ENCODE results near the gene CAMK1D.

CAMK1D gene

DNA sequence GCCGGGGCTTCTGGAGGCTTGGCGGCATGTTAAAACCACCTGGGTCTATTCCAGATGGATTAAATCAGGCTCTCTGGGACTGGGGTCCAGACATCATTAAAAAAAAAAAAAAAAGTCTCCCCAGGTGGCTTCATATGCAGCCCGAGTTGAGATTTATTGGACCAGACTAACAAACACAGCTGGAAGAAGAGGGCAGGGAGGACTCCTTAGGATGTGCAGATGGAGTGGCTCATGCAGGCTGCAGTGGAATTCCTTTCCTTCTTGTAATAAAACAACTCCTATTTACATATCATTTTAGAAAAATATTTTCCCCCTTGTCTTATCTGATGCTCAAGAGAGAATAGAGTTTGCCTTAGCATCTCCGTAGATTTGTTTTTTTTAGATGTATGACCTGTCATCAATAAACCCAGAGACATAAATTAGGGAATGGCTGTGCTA, 238.1 kb downstream of the CAMK1D start:
- Histone ChIP-seq H3K9me3 (ENCODE audit: insufficient read depth, low read length, severe bottlenecking) (peaks cover 6% of the 10 kb centered on the region), H3K4me1 (ENCODE audit: insufficient read depth, low read length) (peaks cover 84% of the 10 kb centered on the region), H3K79me2 (ENCODE audit: insufficient read depth, low read length) (peaks cover 3% of the 10 kb centered on the region), H3K4me2 (ENCODE audit: insufficient read depth, low read length) (peak overlapping the region; percentile 66), H2AFZ (ENCODE audit: low read depth, low read length) (peak overlapping the region; percentile 31; the same call in 1 of the 2 replicates), H3K27me3 (ENCODE audit: insufficient read depth, low read length, poor library complexity) (no peaks in the 10 kb centered on the region), H3K36me3 (ENCODE audit: insufficient read depth, low read length) (peaks cover 4% of the 10 kb centered on the region; the same call in 1 of the 2 replicates), H4K20me1 (ENCODE audit: insufficient read depth, low read length) (no peaks in the 10 kb centered on the region), H3K4me3 (ENCODE audit: low read depth in 1 of 2, low read length in 2 of 2) (peak overlapping the region; percentile 10 to 51; a peak in 3 of 4 replicates), H3K9ac (ENCODE audit: low read depth, low read length) (peak overlapping the region; percentile 64), H3K27ac (ENCODE audit: low read length) (peak overlapping the region; percentile 98)
- no peak for ATAC-seq (ENCODE audit: insufficient read depth, low read depth)
- TF ChIP-seq, protein P1, sequence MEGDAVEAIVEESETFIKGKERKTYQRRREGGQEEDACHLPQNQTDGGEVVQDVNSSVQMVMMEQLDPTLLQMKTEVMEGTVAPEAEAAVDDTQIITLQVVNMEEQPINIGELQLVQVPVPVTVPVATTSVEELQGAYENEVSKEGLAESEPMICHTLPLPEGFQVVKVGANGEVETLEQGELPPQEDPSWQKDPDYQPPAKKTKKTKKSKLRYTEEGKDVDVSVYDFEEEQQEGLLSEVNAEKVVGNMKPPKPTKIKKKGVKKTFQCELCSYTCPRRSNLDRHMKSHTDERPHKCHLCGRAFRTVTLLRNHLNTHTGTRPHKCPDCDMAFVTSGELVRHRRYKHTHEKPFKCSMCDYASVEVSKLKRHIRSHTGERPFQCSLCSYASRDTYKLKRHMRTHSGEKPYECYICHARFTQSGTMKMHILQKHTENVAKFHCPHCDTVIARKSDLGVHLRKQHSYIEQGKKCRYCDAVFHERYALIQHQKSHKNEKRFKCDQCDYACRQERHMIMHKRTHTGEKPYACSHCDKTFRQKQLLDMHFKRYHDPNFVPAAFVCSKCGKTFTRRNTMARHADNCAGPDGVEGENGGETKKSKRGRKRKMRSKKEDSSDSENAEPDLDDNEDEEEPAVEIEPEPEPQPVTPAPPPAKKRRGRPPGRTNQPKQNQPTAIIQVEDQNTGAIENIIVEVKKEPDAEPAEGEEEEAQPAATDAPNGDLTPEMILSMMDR (IDR thresholded peaks at IDR 0.05; ENCODE audit: borderline replicate concordance, extremely low read depth, low read length, poor library complexity, severe bottlenecking): no peak
- TF ChIP-seq EZH2 (IDR thresholded peaks at IDR 0.05; ENCODE audit: borderline replicate concordance, low read depth, low read length, severe bottlenecking): no peak
- DNase-seq: no peak

- DNase-seq (peak; percentile 91), ATAC-seq (ENCODE audit: insufficient read depth, low read depth) (peak; percentile 91)
- Histone ChIP-seq H3K4me1 (ENCODE audit: insufficient read depth, low read length) (peaks cover 92% of the 10 kb centered on the region), H3K9me3 (ENCODE audit: insufficient read depth, low read length, severe bottlenecking) (peaks cover 6% of the 10 kb centered on the region), H3K36me3 (ENCODE audit: insufficient read depth, low read length) (peaks cover 4% of the 10 kb centered on the region; the same call in 1 of the 2 replicates), H3K79me2 (ENCODE audit: insufficient read depth, low read length) (peaks cover 3% of the 10 kb centered on the region), H3K4me3 (ENCODE audit: low read depth in 1 of 2, low read length in 2 of 2) (peak overlapping the region; percentile 10 to 51; a peak in 3 of 4 replicates), H3K27ac (ENCODE audit: low read length) (peak overlapping the region; percentile 98), H3K9ac (ENCODE audit: low read depth, low read length) (peak overlapping the region; percentile 64), H3K4me2 (ENCODE audit: insufficient read depth, low read length) (peak overlapping the region; percentile 66), H2AFZ (ENCODE audit: low read depth, low read length) (peak overlapping the region; percentile 31), H4K20me1 (ENCODE audit: insufficient read depth, low read length) (no peaks in the 10 kb centered on the region), H3K27me3 (ENCODE audit: insufficient read depth, low read length, poor library complexity) (no peaks in the 10 kb centered on the region)
- TF ChIP-seq, protein P1 (IDR thresholded peaks at IDR 0.05; ENCODE audit: borderline replicate concordance, extremely low read depth, low read length, poor library complexity, severe bottlenecking): no peak
- TF ChIP-seq EZH2 (IDR thresholded peaks at IDR 0.05; ENCODE audit: borderline replicate concordance, low read depth, low read length, severe bottlenecking): no peak
These were observed 238.9 kb downstream of the CAMK1D start for GRCh38 chr10:12588091-12588860.

- H3K79me2 ChIP-seq (ENCODE audit: insufficient read depth, low read length): peaks cover 3% of the 10 kb centered on the region; the same call in 1 of the 2 replicates
- peak overlapping the region; percentile 64 for H3K9ac ChIP-seq (ENCODE audit: low read depth, low read length)
- no peak for ATAC-seq (ENCODE audit: insufficient read depth, low read depth)
These were observed 239.9 kb downstream of the CAMK1D start for GRCh38 chr10:12589291-12589690.

More at GRCh38 chr10:12589291-12589690, 239.9 kb downstream of the CAMK1D start:
- Histone ChIP-seq H2AFZ (ENCODE audit: low read depth, low read length) (peak overlapping the region; percentile 38), H3K4me3 (ENCODE audit: low read depth in 1 of 2, low read length in 2 of 2) (no peak overlapping the region; a peak in 1 of 4 replicates), H3K4me2 (ENCODE audit: insufficient read depth, low read length) (peak overlapping the region; percentile 66), H3K27ac (ENCODE audit: low read length) (peak overlapping the region; percentile 98), H3K9me3 (ENCODE audit: insufficient read depth, low read length, severe bottlenecking) (peaks cover 6% of the 10 kb centered on the region), H3K36me3 (ENCODE audit: insufficient read depth, low read length) (peaks cover 4% of the 10 kb centered on the region; the same call in 1 of the 2 replicates), H3K4me1 (ENCODE audit: insufficient read depth, low read length) (peaks cover 94% of the 10 kb centered on the region), H3K27me3 (ENCODE audit: insufficient read depth, low read length, poor library complexity) (no peaks in the 10 kb centered on the region), H4K20me1 (ENCODE audit: insufficient read depth, low read length) (no peaks in the 10 kb centered on the region)
- TF ChIP-seq EZH2 (IDR thresholded peaks at IDR 0.05; ENCODE audit: borderline replicate concordance, low read depth, low read length, severe bottlenecking): no peak
- TF ChIP-seq, protein P1 (IDR thresholded peaks at IDR 0.05; ENCODE audit: borderline replicate concordance, extremely low read depth, low read length, poor library complexity, severe bottlenecking): no peak
- peak; percentile 34 for DNase-seq

Data from DND-41 (cell line).